Memory B cell (primary cell): ENCODE data around the gene BSND.

Source experiments
- ATAC-seq: fragments of 150-1000 bp; cut with Tn5 transposase; 2 replicates; pipeline ENCODE4 v1.10.0; 2021; ENCODE audit warnings: low read depth, mild to moderate bottlenecking, moderate library complexity
- DNase-seq, 2 donors: peaks; one replicate each; pipeline ENCODE4 v3.0.0; 2022; ENCODE audit warnings: low spot score in 2 of 2
- H3K27ac Mint-ChIP-seq: one replicate; pipeline ENCODE4 v1.8.0; 2022; ENCODE audit warnings: mild to moderate bottlenecking, moderate library complexity, mixed read lengths
- H3K27me3 Mint-ChIP-seq: one replicate; pipeline ENCODE4 v1.8.0; 2022; ENCODE audit warnings: mixed read lengths
- H3K36me3 Mint-ChIP-seq: one replicate; pipeline ENCODE4 v1.8.0; 2022; ENCODE audit warnings: mild to moderate bottlenecking, mixed read lengths
- H3K4me1 Mint-ChIP-seq: one replicate; pipeline ENCODE4 v1.8.0; 2022; ENCODE audit warnings: mixed read lengths
- H3K4me3 Mint-ChIP-seq: one replicate; pipeline ENCODE4 v1.8.0; 2022; ENCODE audit warnings: mild to moderate bottlenecking, moderate library complexity, mixed read lengths
- H3K9me3 Mint-ChIP-seq: one replicate; pipeline ENCODE4 v1.8.0; 2022; ENCODE audit warnings: mixed read lengths

Gene BSND

DNA sequence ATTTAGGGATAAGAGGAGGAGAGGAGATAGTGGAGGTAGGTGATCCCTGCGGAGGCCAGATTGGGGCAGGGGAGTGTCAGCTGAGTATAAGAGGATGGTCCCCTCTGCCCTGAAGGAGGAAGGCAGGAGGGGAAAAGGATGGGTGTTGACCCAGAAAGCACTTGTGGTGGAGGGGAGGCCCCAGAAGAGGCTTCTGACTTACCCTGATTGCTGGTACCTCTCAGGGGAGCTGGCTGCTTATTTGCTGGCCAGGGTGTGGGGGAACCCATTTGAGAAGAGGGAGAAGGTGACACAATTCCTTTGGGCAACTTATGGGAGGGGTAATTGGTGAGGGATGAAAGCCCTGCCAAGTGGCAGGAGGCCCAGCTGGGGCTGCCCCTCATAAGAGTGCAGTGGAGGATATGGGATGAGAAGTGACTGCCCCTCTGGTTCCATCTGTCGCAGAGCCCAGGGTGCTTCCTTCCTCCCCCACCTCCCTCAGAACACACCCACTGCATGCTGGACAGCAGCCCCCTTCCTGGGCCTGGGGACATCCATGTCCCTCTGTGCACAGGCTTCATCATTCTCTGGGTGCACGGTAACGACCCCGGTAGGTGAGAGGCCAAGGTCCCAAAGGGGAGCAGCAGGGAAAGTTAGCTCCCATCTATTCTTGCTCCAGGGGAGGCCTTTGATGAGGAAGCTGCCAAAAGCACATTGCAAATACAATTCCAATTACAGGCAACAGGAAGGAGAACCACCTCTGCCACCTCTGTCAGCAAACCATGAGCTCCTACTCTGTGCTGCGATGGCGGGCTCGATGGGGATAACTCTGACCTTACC is 39.2 kb downstream of the BSND start:
- Mint-ChIP-seq H3K36me3 (peaks cover 2% of the 10 kb centered on the region), H3K27ac (no peak overlapping the region), H3K9me3 (peaks cover 2% of the 10 kb centered on the region), H3K4me1 (peaks cover 3% of the 10 kb centered on the region), H3K27me3 (peaks cover 34% of the 10 kb centered on the region), H3K4me3 (no peak overlapping the region)
- ATAC-seq (no peak), DNase-seq (no peak)

DNA sequence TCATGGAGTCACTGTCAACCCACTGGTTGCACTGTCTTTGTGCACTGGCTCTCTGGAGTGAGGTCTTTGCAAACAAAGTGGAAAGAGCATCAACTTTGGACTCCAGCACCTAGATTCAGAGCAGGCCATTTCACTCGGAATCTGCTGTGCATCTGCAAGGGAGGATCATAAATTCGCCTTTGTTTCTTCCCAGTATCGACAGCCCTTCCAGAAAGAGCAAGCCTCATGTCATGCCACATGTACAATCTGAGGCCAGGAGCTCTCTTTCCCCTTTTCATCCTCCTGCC is 39.8 kb downstream of the BSND start:
- Mint-ChIP-seq H3K4me3 (no peak overlapping the region), H3K9me3 (no peaks in the 10 kb centered on the region), H3K4me1 (peaks cover 3% of the 10 kb centered on the region), H3K27ac (no peak overlapping the region), H3K27me3 (peaks cover 30% of the 10 kb centered on the region), H3K36me3 (no peaks in the 10 kb centered on the region)
- DNase-seq, result no peak
- ATAC-seq, result no peak

DNA sequence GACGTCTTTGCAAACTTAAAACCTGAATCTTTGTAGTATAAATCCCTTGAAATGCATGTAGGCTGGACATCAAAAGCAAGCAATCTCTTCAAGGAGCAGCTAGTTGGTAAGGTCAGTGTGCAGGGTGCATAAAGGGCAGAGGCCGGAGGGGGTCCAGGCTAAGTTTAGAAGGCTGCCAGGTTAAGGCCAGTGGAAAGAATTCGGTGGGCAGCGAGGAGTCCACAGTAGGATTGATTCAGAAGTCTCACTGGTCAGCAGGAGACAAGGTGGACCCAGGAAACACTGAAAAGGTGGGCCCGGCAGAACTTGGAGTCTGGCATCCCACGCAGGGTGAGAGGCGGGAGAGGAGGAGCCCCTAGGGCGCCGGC is 40.2 kb downstream of the BSND start:
- H3K9me3 Mint-ChIP-seq, result no peaks in the 10 kb centered on the region
- no peak overlapping the region for H3K27ac Mint-ChIP-seq
- H3K36me3 Mint-ChIP-seq, result no peaks in the 10 kb centered on the region
- H3K27me3 Mint-ChIP-seq, result peaks cover 29% of the 10 kb centered on the region
- ATAC-seq (no peak), DNase-seq (no peak)
- H3K4me1 Mint-ChIP-seq, result peaks cover 3% of the 10 kb centered on the region
- H3K4me3 Mint-ChIP-seq, result no peak overlapping the region

DNA sequence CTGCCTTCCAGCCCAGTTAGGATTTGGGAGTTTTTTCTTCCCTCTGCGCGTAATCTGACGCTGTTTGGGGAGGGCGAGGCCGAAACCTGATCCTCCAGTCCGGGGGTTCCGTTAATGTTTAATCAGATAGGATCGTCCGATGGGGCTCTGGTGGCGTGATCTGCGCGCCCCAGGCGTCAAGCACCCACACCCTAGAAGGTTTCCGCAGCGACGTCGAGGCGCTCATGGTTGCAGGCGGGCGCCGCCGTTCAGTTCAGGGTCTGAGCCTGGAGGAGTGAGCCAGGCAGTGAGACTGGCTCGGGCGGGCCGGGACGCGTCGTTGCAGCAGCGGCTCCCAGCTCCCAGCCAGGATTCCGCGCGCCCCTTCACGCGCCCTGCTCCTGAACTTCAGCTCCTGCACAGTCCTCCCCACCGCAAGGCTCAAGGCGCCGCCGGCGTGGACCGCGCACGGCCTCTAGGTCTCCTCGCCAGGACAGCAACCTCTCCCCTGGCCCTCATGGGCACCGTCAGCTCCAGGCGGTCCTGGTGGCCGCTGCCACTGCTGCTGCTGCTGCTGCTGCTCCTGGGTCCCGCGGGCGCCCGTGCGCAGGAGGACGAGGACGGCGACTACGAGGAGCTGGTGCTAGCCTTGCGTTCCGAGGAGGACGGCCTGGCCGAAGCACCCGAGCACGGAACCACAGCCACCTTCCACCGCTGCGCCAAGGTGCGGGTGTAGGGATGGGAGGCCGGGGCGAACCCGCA is 40.8 kb downstream of the BSND start, which contains the start of gene PCSK9:
Gene PCSK9, plus strand, starts transcription at position 207 of the 741 bp plus-strand sequence. Its CDS starts 290 bp downstream, at position 497.
- Mint-ChIP-seq H3K27me3 (peaks cover 29% of the 10 kb centered on the region), H3K36me3 (no peaks in the 10 kb centered on the region), H3K9me3 (no peaks in the 10 kb centered on the region), H3K4me1 (peaks cover 3% of the 10 kb centered on the region), H3K4me3 (no peak within 1 kb of the TSS), H3K27ac (no peak within 1 kb of the TSS)
- ATAC-seq (no peak), DNase-seq (no peak)

DNA sequence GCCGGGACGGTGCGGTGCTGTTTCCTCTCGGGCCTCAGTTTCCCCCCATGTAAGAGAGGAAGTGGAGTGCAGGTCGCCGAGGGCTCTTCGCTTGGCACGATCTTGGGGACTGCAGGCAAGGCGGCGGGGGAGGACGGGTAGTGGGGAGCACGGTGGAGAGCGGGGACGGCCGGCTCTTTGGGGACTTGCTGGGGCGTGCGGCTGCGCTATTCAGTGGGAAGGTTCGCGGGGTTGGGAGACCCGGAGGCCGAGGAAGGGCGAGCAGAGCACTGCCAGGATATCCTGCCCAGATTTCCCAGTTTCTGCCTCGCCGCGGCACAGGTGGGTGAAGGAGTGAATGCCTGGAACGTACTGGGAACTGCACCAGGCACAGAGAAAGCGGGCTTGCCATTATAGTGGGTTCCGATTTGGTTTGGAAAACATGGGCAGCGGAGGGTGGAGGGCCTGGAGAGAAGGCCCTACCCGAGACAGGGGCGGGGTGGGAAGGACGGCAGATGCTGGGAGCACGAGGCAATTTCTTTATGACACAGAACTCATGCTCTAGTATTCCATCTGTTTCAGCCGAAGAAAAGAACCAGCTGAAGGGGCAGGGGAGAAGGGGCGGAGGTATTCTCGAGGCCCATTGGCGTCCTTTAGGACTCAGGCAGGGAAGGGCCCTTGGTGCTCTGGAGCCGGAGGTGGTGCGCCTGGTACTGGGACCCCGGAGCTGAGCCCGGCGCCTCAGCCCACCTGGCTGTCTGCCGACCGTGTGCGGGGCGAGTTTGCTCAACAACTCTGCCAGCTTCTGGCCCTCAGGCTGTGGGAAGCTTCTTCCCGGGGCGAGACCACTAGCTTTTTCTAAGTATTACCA is 41.6 kb downstream of the BSND start:
- H3K9me3 Mint-ChIP-seq, result no peaks in the 10 kb centered on the region

DNA sequence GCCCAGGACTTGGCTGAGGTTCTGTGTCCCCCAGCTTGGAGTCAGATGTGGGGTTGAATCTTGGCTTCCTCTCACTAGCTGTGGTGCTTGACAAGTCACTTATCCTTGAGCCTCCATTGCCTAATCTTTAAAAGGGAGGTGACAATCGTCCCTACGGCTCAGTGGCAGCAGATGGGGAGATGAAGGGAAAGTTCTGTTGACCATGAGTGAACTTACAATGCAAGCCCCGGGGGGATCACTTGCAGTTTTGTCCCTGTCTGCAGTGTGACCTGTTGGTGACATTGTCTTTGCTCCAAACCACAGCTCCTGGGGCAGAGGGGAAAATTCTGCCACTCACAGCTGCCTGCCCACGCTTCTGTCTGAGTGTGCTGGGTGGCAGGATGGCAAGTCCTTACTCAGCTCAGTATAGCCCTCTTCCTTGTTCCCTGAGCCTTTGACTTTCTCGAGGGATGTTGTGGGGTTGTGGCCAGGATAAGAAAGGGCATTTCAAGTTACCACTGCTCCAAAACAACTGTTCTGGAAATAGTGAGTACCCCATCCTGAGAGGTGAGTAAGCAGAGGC is 42.3 kb downstream of the BSND start:
- no peaks in the 10 kb centered on the region for H3K36me3 Mint-ChIP-seq
- no peaks in the 10 kb centered on the region for H3K4me1 Mint-ChIP-seq
- H3K27me3 Mint-ChIP-seq, result peaks cover 24% of the 10 kb centered on the region
- ATAC-seq (no peak), DNase-seq (no peak)
- H3K9me3 Mint-ChIP-seq, result no peaks in the 10 kb centered on the region
- no peak overlapping the region for H3K4me3 Mint-ChIP-seq
- H3K27ac Mint-ChIP-seq, result no peak overlapping the region

More for the DNA sequence above, 41.6 kb downstream of the BSND start:
- no peak overlapping the region for H3K4me3 Mint-ChIP-seq
- H3K27ac Mint-ChIP-seq, result no peak overlapping the region
- DNase-seq (no peak), ATAC-seq (no peak)
- H3K27me3 Mint-ChIP-seq, result peaks cover 26% of the 10 kb centered on the region
- H3K4me1 Mint-ChIP-seq, result peaks cover 3% of the 10 kb centered on the region
- H3K36me3 Mint-ChIP-seq, result no peaks in the 10 kb centered on the region

DNA sequence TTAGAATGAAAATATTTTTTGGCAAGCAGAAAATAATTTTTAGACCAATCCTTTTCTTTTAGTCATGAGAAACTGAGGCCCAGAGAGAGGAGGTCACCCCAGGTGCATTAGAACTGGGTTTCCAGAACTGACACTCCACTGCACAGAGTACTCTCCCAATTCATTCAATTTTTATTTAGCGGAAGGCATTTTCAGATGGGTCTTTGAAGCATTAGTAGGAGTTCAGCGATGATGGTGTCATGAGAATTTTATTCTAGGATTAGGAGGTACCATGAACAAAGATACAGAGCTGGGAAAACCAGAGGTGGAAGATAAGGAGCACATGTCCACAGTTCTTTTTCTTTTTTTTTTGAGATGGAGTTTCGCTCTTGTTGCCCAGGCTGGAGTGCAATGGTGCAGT is 42.9 kb downstream of the BSND start:
- ATAC-seq (no peak), DNase-seq (no peak)
- Mint-ChIP-seq H3K27ac (no peak overlapping the region), H3K4me3 (no peak overlapping the region), H3K36me3 (no peaks in the 10 kb centered on the region), H3K4me1 (no peaks in the 10 kb centered on the region), H3K9me3 (no peaks in the 10 kb centered on the region), H3K27me3 (peaks cover 21% of the 10 kb centered on the region)

DNA sequence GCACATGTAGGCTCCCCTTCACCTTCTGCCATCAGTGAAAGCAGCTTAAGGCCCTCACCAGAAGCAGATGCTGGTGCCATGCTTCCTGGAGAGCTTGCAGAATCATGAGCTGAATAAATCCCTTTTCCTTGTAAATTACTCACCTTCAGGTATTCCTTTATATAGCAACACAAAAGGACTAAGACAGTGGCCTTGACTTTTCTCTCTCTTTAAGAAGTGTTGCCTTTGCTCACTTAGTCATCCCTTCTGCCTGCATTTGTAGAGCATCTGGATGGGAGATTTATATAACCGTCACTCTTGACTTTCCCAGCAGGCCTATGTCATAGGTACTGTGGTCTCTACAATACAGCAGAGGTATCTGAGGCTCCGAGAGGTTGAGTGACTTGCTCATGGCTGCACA is 44.3 kb downstream of the BSND start:
- H3K36me3 Mint-ChIP-seq, result no peaks in the 10 kb centered on the region
- no peak for ATAC-seq
- peaks cover 19% of the 10 kb centered on the region for H3K27me3 Mint-ChIP-seq
- no peaks in the 10 kb centered on the region for H3K9me3 Mint-ChIP-seq
- no peaks in the 10 kb centered on the region for H3K4me1 Mint-ChIP-seq
- H3K4me3 Mint-ChIP-seq, result no peak overlapping the region
- no peak for DNase-seq
- H3K27ac Mint-ChIP-seq, result no peak overlapping the region

DNA sequence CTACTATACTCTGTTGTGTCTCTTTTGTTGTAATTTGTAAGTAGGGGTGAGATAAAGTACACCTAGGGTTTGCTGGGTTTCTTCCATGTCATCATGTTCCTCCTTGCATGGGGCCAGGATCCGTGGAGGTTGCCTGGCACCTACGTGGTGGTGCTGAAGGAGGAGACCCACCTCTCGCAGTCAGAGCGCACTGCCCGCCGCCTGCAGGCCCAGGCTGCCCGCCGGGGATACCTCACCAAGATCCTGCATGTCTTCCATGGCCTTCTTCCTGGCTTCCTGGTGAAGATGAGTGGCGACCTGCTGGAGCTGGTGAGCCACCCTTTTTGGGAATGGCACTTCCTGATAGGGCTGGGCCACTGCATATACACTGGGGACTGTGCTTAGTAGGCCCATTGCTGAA is 45.0 kb downstream of the BSND start:
- H3K36me3 Mint-ChIP-seq, result no peaks in the 10 kb centered on the region
- H3K4me1 Mint-ChIP-seq, result no peaks in the 10 kb centered on the region
- no peak overlapping the region for H3K4me3 Mint-ChIP-seq
- peaks cover 17% of the 10 kb centered on the region for H3K27me3 Mint-ChIP-seq
- DNase-seq, result no peak
- ATAC-seq, result no peak
- H3K9me3 Mint-ChIP-seq, result no peaks in the 10 kb centered on the region
- no peak overlapping the region for H3K27ac Mint-ChIP-seq

DNA sequence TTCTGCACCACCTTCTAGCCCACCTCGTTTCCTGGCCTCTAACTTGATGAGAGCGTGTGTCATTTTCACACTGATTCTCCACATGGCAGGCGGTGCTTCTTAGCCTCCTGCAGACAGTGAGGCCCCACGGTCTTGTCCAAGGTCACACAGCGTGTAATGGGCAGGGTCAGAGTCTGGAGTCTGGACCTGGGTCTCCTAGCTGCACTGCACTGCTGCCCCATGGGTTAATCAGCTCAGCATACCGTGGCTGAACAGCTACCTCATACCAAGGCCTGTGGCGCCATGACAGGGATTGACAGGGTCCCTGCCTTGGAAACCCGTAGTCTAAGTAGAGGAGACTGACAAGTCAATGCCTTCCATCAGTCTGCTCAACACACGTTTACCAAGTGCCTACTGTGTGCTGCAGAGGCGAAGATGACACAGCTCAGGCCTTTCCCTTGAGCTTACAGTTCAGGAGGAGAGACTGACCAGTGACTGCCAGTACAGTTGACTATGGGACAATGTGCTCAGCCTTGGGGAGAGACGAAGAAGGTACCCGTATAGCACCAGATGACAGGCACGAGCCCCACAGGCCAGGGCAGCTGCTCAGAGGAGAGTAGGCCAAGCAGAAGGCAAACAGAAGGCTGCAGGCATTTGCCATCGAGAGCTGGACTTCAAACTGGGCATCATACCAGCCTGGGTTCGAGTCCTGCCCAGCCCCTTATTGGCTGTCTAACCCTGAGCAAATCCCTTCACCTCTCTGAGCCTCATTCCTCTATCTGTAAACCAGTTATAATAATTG is 46.1 kb downstream of the BSND start:
- no peak overlapping the region for H3K27ac Mint-ChIP-seq

DNA sequence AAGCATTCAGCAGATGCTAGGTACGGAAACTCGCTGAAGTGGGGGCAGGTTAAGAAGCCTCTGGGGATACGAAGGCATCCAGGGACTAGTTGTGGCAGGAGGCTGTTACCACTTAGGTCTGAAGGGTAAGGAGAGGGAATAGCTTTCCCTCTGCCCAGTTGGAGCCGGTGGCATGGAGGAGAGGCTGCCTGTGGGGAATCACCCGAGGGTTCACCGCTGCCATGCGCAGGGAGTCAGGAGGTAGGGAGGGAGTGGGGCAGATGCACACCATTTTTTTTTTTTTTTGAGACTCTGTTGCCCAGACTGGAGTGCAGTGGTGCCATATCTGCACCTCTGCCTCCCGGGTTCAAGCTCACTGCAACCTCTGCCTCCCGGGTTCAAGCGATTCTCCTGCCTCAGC is 46.7 kb downstream of the BSND start:
- Mint-ChIP-seq H3K27me3 (peaks cover 6% of the 10 kb centered on the region), H3K4me3 (no peak overlapping the region), H3K27ac (no peak overlapping the region), H3K9me3 (no peaks in the 10 kb centered on the region), H3K4me1 (no peaks in the 10 kb centered on the region), H3K36me3 (no peaks in the 10 kb centered on the region)
- ATAC-seq (no peak), DNase-seq (no peak)

More for the DNA sequence above, 46.1 kb downstream of the BSND start:
- Mint-ChIP-seq H3K36me3 (no peaks in the 10 kb centered on the region), H3K9me3 (no peaks in the 10 kb centered on the region), H3K4me1 (no peaks in the 10 kb centered on the region), H3K27me3 (peaks cover 12% of the 10 kb centered on the region), H3K4me3 (no peak overlapping the region)
- no peak for ATAC-seq
- DNase-seq, result no peak

DNA sequence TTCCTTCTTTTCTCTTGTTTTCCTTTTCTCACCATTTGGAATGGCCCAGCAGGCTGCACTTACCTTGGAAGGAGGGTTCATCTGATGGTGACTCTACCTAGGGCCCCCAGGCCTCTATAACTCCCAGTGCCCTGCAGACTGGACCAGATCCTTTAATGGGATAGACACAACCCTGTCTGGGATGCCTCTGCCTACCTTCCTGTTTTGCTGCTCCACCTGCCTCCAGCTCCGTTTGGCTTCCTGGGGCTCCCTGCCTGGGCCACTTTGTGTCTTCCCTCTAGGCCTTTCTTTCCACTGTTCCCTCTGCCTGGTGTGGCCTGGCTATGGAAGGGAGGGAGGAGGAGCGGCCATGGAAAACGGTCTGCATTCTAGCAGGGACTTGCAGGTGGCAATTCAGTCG is 48.1 kb downstream of the BSND start:
- H3K4me1 Mint-ChIP-seq, result no peaks in the 10 kb centered on the region
- H3K36me3 Mint-ChIP-seq, result no peaks in the 10 kb centered on the region
- H3K9me3 Mint-ChIP-seq, result no peaks in the 10 kb centered on the region
- H3K4me3 Mint-ChIP-seq, result no peak overlapping the region
- no peak for DNase-seq
- H3K27me3 Mint-ChIP-seq, result peaks cover 5% of the 10 kb centered on the region
- no peak overlapping the region for H3K27ac Mint-ChIP-seq
- no peak for ATAC-seq

DNA sequence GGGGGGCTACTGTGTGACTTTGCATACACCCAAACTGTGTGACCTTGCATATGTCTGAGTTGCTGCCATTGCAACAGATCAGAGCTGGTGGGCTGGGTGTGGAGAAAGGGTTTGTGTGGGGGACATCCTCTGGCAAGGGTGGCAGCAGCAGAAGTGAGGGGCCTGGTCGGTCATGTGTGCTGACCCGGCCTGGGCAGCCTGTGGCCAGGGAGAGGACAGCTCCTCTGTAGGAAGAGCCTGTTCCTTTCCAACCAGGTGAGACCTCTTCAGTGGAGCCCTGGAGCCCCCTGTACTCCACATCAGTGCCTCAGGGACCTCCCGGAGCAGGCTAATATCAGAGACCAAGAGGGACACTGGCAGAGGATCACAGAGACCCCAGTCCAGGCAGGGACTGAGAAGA is 48.9 kb downstream of the BSND start:
- Mint-ChIP-seq H3K27me3 (peaks cover 5% of the 10 kb centered on the region), H3K4me1 (no peaks in the 10 kb centered on the region), H3K4me3 (no peak overlapping the region), H3K36me3 (no peaks in the 10 kb centered on the region), H3K27ac (no peak overlapping the region), H3K9me3 (no peaks in the 10 kb centered on the region)
- DNase-seq (no peak), ATAC-seq (no peak)
